GM19240 (cell line): ENCODE results near the gene INHBC.
"Not testable (repeated sequence)": the region's sequence is repeated elsewhere in the genome, so short reads cannot be mapped to it uniquely, and the experiment has no call there.

ENCODE experiments used
- DNase-seq: peaks from one replicate; pipeline ENCODE4 v3.0.0; 2011; ENCODE audit warnings: low spot score; ENCODE audit not compliant: insufficient read length

Gene INHBC

DNA sequence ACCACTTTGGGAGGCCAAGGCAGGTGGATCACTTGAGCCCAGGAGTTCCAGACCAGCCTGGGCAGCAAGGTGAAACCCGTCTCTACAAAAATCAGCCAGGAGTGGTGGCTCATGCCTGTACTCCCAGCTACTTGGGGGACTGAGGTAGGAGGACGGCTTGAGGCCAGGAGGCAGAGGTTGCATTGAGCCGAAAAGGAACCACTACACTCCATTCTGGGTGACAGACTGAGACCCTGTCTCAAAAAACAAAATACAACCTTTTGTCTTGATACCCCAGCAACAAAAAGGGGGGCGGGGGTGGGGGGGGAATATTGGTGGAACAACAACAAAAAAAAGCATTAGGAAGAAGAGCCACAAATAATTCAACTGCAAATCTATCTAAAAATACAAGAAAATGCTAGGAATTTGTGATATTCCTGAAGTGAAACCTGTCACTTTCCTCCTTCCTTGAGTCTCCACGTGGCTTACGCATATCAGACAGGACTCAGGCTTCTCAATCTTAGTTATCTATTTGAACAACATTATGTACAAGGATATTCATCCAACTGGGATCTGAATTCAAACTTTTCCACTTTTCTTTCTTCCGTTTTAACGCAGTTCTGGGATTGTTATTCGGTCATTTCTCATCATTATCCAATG lies 5.0 kb upstream of the INHBC start:
- DNase-seq = no peak

DNA sequence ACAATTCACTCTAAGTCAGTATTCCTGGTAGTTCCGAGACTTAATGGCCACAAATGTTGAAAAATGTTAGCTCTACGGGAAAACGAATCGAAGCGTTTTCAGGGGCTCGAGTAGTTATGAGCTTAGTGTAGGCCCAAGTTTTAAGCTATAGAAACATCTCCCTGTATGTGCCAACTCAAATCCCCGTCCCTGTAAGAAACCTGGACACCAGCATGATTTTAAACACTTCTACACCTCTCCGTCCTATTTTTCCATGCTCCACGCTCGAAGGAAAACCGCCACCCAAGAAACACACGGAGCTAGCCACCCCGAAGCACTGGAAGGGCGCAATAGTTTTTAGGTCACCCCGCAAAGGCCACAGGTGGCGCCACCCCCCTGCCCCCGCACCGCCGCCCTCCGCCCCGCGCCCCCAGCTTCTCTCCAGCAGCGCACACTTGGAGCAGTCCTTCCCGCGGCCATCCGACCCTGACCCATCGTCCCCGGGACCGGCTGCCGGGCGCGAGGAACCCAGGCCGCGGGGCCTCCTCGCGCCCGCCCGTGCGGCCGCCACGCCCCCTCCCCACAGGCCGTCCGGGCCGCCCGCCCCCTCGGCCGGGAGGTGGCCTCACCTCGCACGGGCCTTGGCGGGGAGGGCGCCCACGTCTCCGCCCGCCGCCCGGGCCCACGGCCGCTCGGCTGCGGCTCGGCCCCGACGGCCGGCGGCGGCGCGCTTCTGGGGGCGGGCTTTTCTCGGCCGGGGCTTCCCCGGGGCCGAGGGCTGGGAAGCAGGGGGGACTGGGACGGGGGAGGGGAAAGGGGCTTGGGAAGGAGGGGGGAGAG lies 4.3 kb upstream of the INHBC start:
- peak; percentile 67 for DNase-seq

DNA sequence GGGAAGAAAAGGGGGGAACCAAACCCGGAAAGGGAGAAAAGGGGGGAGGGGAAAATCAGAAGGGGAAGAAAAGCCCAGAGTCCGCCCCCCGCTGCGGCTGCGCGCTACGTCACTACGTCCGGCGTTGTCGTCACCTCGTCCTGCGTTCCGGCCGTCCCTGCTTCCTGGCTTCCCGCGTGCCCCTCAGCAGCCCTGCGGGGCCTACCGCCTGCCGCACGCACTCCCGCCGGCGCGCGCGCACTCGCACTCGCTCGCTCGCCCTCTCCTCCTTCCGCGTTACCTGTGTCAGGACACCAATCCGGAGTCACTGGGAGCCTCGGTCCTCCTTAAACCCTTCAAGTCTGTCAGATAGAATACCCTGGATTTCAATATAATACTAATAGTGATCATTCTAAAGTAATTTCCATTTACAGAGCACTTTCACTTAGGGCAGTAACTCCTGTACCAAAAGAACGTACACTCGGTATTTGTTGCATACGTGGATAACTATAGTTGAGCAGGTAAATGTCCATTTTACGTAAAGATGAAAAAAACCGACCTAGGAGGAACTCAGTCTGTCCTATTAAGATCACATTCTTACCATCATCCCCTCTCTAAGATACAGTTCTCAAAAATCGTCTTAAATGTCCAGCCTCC lies 3.5 kb upstream of the INHBC start, which contains the start of gene R3HDM2:
Gene R3HDM2 (minus strand): TSS at position 113 of the 636 bp plus-strand sequence. CDS start 120,615 bp downstream, outside the sequence.
- peak; percentile 96 for DNase-seq

DNA sequence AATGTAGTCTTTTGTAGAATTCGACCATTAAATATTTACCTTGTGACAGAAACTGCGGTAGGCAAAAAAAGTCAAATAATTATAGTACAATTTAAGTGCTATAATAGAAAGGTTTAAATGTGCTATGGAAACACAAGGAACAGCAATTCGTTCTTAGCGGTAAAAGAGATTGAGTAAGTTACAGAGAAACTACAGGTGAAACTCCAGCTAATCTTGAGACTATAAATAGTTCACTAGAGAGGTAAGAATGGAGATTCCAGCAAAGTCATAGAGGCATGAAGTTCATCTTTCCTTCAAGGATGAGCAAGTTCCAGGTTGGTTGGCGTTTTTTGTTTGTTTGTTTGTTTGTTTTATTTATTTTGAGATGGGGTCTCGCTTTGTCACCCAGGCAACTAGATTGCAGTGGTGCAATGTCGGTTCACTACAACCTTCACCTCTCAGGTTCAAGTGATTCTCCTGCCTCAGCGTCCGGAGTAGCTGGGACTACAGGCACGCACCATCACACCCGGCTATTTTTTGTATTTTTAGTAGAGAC lies 2.9 kb upstream of the INHBC start:
- no peak for DNase-seq

DNA sequence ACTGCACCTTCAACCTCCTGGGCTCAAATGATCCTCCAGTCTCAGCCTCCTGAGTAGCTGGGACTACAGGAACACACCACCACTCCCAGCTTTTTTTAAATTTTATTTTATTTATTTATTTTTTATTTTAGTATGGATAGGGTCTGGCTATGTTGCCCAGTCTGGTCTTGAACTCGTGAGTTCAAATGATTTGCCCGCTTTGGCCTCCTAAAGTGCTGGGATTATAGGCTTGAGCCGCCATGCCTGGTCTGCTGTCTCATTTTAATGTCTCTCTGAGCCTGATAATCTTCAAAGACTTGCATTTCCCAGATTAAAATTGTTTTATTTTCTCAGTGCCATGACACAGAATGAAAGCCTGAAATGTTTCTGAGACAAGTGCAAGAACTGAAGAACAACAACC lies 1.2 kb upstream of the INHBC start:
- no peak for DNase-seq

DNA sequence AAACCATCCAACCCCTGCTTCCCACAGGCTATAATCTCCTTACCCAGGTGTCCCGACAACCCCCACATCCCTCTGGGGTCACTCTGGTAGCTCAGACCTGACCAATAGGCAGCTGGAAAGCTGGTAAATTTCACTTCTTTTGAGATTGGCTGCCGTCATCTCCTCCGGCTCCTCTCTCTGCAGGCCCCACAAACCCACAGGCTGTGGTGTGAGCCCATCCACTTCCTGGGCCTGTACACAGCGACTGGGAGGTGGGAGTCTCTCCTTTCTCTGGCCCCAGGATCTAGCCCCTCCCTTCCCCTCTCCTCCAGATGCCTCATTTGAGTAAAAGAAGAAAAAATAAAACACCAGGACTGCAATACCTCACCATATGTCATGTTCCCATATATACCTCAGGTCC lies 709 bp downstream of the INHBC start:
- no peak for DNase-seq

DNA sequence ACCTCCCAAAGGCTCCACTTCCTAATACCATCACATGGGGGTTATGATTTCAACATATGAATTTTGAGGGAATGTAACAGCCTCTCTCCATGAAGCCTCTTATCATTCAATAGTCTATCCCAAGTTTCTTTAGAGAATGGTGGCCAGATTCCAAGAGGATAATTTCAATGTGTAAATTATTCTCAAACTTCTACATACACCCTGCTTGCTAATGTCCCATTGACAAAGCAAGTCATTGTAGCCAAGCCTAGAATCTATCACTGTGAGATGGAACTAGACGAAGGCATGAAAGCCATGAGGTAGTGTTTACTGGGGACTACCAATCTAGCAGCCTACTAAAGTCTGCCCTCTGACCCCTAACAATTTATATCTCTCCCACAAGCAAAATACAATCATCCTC lies 3.8 kb downstream of the INHBC start:
- no peak for DNase-seq

DNA sequence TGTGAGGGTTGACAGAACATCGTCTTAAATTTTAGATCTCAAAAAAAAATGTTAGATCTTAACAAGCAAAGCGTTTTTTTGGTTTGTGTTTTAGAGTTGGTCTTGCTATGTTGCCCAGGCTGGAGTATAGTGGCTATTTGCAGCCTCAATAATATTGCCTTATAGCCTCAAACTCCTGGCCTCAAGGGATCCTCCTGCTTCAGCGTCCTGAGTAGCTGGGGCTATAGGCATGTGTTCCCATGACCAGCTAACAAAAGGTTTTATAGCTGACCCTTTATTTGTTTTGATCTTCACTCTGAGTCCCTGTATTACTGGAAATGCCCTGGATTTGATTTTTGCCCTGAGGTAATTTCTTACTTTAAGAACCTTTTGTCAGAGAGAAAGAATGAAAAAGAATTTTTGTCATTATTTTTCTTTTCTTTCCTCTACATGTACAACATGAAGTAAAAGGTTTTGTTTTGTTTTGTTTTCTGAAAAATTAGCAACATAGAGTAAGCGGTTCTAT lies 5.2 kb downstream of the INHBC start:
- DNase-seq = no peak

DNA sequence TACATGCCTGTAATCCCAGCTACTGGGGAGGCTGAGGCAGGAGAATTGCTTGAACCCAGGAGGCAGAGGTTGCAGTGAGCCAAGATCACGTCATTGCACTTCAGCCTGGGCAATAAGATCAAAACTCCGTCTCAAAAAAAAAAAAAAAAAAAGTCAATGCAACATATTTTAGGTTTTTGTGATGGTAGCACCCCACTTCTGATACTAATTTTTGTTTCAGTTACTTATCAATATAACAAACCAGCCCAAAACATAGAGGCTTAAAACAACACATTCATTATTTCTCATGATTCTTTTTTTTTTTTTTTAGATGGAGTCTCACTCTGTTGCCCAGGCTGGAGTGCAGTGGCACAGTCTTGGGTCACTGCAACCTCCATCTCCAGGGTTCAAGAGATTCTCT lies 6.8 kb downstream of the INHBC start:
- not testable (repeated sequence) for DNase-seq

DNA sequence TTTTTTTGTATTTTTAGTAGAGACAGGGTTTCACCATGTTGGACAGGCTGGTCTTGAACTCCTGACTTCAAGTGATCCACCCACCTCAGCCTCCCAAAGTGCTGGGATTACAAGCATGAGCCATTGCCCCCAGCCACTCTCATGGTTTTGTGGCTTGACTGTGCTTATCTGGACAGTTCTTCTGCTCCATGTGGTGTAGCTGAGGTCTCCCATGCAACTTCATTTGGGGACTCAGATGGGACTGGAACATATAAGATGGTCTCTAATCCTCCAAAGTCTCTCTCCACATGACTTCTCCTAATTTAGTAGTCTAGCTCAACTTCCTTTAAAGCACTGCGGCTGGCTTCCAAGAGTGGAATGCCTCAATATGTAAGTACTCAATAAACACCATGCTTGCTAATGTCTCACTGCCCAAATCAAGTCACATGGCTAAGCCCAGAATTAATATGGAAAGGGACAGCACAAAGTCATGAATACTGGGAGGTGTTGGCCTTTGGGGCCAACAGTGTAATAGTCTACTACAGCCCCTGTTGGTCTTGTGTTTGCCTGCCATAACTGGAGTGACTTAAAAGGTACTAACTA lies 7.4 kb downstream of the INHBC start:
- no peak for DNase-seq

DNA sequence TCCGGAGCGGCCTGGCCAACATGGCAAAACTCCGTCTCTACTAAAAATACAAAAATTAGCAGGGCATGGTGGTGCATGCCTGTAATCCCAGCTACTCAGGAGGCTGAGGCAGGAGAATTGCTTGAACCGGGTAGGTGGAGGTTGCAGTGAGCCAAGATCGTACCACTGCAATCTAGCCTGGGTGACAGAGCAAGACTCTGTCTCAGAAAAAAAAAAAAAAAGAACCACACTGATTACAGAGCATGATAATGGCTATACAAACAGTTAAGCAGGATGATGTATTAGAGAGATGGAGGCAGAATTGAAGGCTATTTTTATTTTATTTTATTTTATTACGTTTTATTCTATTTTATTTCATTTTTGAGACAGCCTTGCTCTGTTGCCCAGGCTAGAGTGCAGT lies 9.8 kb downstream of the INHBC start:
- not testable (repeated sequence) for DNase-seq

DNA sequence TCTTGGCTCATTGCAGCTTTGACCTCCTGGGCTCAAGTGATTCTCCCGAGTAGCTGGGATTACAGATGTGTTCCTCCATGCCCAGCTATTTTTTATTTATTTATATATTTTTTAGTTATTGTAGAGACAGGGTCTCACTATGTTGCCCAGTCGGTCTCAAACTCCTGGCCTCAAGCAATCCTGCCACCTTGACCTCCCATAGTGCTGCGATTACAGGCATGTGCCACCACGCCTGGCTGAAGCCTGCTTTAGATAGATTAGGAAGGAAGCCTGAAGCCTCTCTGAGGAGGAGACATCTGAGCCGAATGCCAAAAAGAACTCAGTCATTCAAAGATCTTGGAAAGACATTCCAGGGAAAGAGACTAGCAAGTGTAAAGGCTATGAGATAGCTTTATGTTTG lies 10.2 kb downstream of the INHBC start:
- DNase-seq = no peak

DNA sequence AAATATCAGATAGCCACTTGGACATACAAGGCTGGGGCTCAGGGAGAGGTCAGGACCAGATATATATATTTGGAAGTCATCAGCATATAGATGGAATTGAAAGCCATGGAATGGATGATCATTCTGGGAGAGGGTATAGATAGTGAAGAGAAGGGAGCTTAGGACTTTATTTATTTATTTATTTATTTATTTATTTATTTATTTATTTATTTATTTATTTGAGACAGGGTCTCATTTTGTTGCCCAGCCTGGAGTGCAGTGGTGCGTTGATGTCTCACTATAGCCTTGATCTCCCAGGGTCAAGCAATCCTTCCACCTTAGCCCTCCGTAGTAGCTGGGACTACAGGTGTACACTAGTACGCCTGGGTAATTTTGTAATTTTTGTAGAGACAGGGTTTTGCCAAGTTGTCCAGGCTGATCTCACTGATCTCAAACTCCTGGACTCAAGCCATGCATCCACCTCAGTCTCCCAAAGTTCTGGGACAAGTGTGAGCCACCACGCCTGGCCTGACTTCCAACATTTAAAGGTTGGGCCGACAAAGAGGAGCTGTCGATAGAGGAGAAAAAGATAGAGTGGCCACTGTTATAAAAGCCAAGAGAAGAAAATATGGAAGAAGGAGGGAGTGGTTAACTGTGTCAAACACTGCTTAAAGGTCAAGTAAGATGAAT lies 11.8 kb downstream of the INHBC start:
- no peak for DNase-seq

DNA sequence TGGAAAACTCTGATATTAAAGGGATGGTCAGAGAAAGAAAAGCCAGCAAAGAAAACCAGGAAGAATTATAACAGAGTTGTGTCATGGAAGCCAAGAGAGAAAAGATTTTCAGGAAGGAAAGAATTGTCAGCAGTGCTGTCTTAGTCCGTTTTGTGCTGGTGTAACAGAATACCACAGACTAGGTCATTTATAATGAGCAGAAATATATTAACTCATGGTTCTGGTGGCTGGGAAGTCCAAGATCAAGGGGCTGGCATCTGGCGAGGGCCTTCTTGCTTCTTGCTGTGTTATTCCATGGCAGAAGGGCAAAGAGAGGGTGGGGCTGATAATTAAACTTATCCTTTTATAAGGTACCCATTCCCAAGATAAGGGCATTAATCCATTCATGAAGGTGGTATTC lies 14.1 kb downstream of the INHBC start:
- no peak for DNase-seq

DNA sequence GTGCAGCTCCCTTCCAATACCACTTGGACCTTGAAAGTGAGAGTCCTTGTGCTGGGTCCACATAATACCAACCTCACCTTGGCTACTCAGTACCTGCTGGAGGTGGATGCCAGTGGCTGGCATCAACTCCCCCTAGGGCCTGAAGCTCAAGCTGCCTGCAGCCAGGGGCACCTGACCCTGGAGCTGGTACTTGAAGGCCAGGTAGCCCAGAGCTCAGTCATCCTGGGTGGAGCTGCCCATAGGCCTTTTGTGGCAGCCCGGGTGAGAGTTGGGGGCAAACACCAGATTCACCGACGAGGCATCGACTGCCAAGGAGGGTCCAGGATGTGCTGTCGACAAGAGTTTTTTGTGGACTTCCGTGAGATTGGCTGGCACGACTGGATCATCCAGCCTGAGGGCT lies 14.8 kb downstream of the INHBC start:
- DNase-seq = no peak

DNA sequence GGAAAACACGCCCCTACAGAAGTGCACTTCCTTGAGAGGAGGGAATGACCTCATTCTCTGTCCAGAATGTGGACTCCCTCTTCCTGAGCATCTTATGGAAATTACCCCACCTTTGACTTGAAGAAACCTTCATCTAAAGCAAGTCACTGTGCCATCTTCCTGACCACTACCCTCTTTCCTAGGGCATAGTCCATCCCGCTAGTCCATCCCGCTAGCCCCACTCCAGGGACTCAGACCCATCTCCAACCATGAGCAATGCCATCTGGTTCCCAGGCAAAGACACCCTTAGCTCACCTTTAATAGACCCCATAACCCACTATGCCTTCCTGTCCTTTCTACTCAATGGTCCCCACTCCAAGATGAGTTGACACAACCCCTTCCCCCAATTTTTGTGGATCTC lies 15.5 kb downstream of the INHBC start:
- DNase-seq = no peak

DNA sequence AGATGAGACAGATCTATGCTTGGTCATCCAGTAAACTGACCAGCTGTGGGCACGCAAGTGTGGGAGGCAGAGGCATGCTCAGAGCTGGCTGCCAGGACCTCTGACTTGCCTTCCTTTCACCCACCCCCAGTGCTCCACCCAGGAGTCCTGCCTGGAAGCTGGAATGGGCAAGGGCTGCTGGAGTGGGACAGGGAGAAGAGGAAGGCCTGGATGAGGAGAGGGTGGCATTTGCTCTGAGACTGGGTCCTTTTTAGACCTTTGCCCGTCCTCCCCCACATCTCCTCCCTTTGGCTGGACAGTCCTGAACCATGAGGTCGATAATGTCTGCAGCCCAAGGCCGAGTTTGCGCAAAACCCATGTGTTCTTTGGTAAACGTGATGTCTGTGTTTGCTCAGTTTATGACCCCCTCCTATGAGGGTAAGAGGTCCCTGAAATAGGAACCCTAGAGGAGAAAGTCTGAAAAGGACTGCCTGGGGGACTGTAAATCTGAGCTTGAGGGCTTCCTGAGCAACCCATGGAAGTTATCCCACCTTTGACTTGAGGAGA lies 16.7 kb downstream of the INHBC start:
- DNase-seq = no peak

DNA sequence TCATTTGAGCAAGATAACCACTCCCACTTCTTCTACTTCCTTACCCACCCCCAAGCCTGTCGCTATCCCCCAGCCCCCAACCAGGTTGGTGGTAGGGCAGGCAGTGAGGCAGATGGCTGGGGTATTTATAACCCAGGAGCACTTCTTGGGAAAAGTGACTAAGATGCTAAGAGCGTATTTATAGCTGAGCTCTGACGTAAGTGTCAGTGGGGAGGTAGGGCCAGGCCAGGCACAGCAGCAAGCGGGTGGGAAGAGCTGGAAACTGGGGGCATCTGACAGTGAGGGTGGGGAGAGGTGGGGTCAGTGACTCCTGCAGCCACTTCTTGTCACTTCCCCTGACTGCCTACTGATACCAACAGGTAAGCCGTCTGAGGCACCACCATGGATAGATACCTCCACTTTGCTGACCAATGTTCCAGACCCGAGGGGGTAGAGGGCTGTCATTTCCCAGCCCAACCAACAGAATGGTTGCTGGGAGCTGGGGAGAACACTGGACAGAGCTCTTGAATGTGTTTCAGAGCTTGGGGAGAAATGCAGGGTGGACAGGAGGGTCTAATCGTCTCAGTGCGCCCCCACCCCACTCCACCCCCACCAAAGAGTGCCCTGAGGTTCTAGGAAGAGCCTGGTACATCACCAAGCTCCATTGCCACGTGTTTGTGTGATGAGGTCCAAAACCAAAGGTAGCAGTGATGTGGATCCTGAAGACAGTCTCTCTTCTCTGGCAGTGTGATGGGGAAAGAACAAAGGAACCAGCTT lies 17.8 kb downstream of the INHBC start:
- DNase-seq = no peak

DNA sequence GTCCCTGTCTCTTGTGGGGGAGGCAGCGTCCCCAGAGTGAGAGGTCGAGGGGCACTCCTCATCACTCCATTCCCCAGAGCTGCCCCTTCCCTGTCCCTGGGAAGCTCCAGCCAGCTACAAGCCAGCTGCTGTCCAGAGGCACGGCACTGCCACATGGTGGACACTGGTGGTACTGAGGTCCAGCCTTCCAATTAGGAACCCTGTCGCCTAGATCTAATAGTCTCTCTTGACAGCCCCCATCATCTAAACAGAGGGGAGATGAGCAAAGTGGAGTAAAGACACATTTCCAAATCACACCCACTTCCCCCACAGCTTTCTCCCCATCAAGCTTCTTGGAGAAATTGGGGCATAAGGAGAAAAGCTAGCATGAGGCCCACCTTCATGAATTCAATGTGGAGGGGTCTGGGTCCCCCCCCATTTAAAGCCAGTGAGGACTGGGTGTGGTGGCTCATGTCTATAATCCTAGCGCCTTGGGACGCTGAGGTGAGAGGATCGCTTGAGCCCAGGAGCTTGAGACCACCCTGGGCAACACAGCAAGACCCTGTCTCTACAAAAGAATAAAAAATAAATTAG lies 18.4 kb downstream of the INHBC start:
- no peak for DNase-seq

DNA sequence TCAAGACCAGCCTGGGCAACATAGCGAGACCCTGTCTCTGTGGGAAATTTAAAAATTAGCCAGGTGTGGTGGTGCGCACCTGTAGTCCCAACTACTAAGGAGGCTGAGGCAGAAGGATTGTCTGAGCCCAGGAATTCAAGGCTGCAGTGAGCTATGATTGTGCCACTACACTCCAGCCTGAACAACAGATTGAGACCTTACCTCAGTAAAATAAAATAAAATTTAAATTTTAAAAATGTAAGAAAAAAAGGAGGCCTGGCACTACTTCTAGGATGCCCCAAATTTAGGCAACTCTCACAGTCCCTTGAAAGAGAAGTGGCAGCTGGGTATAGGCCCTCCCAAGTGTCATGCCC lies 19.6 kb downstream of the INHBC start:
- no peak for DNase-seq
